Measurements from ENCODE around the gene RBBP5. TPM values are rescaled to one million over a fixed set of nuclear protein-coding genes. Genes with fewer than 3 reads are reported as not detected.

The RBBP5 gene
- total and polyA plus RNA-seq, 4 donors = 3.8 to 15.4 (median 7.1) TPM

DNA sequence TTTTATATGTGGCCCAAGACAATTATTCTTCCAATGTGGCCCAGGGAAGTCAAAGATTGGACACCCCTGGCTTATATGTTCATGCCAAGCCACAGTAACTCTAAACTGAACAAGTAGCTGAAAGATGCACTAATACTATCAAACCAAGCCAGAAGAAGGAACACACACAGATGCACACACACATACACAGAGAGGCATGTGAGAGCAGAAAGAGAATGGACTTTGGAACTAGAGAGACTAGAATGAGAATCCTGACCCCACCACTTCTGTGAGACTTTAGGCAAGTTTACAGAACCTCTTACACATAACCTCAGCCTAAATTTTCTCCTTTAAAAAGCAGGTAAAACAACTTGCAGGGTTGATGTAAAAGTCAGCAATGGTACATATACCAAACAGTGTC lies 26.4 kb downstream of the RBBP5 start:
- no peaks in the 10 kb centered on the region for H3K27me3 ChIP-seq (ENCODE audit: control insufficient read depth in 1 of 2, insufficient read depth in 2 of 2, low read length in 1 of 2)
- no peak for ATAC-seq (ENCODE audit: low FRiP score)
- no peak for DNase-seq
- H3K4me3 ChIP-seq (ENCODE audit: low read length in 2 of 2) = no peak overlapping the region
- intact Hi-C loops (cut with DNase I) = no loop called here
- peaks cover 16% of the 10 kb centered on the region in 2 donors for H3K36me3 ChIP-seq (ENCODE audit: control insufficient read depth in 1 of 2, insufficient read depth in 2 of 2, low read length in 1 of 2)
- no peak overlapping the region for H3K27ac ChIP-seq (ENCODE audit: low read depth in 1 of 2, low read length in 2 of 2)
- no peaks in the 10 kb centered on the region for H3K9me3 ChIP-seq (ENCODE audit: control insufficient read depth, low read length)
- no peaks in the 10 kb centered on the region for H3K4me1 ChIP-seq (ENCODE audit: control insufficient read depth in 1 of 2, insufficient read depth in 2 of 2, low read length in 2 of 2)

DNA sequence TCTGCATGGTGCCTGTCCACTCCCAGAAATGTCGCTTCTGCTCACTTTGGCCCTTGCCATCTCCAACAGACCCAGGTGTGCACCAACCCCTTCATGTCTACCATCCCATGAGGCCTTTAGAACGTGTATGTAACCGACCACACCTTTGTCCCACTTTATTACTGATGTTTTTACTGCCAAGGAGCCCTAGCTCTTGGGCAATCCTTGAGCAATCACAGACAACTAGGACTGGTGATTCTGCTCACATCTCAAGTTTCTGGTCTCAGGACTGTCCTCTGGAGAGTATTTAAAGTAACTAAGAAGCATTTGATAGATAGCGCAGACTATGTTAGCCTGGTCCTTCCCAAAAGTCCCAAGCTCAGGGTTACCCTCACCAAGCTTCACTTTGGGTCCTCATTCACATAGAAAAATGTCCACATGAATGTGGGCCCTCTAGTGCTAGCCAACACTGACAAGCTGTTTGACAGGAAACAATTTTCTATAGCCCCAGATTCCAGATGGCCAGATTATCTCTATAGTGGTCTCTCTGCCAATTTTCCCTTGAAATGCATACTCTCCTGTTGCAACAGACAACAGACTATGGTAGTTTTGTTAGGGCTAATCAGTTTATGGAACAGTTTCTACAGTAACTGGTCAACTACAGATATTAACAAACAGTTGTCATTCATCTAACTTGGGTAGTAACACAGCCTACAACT lies 30.6 kb downstream of the RBBP5 start:
- WGBS, 2 donors = 88 to 91% methylated on average over 4 of the region's 4 CpGs
- Histone ChIP-seq H3K4me1 (ENCODE audit: control insufficient read depth in 1 of 2, insufficient read depth in 2 of 2, low read length in 2 of 2) (no peaks in the 10 kb centered on the region), H3K36me3 (ENCODE audit: control insufficient read depth in 1 of 2, insufficient read depth in 2 of 2, low read length in 1 of 2) (peaks cover 9 to 10% of the 10 kb centered on the region in 2 donors), H3K27ac (ENCODE audit: low read depth in 1 of 2, low read length in 2 of 2) (no peak overlapping the region), H3K9me3 (ENCODE audit: control insufficient read depth, low read length) (no peaks in the 10 kb centered on the region), H3K27me3 (ENCODE audit: control insufficient read depth in 1 of 2, insufficient read depth in 2 of 2, low read length in 1 of 2) (no peaks in the 10 kb centered on the region), H3K4me3 (ENCODE audit: low read length in 2 of 2) (no peak overlapping the region)
- DNase-seq (no peak), ATAC-seq (ENCODE audit: low FRiP score) (no peak)
- intact Hi-C loops (cut with DNase I) = no loop called here

- DNase-seq = no peak
- Histone ChIP-seq H3K9me3 (ENCODE audit: control insufficient read depth, low read length) (no peaks in the 10 kb centered on the region), H3K4me1 (ENCODE audit: control insufficient read depth in 1 of 2, insufficient read depth in 2 of 2, low read length in 2 of 2) (no peaks in the 10 kb centered on the region), H3K27me3 (ENCODE audit: control insufficient read depth in 1 of 2, insufficient read depth in 2 of 2, low read length in 1 of 2) (no peaks in the 10 kb centered on the region), H3K27ac (ENCODE audit: low read depth in 1 of 2, low read length in 2 of 2) (no peak overlapping the region), H3K4me3 (ENCODE audit: low read length in 2 of 2) (no peak overlapping the region), H3K36me3 (ENCODE audit: control insufficient read depth in 1 of 2, insufficient read depth in 2 of 2, low read length in 1 of 2) (peaks cover 4 to 13% of the 10 kb centered on the region in 2 donors)
- no peak for ATAC-seq (ENCODE audit: low FRiP score)
- intact Hi-C loops (cut with DNase I) = no loop called here
- WGBS, 2 donors = 83% methylated on average over 3 of the region's 3 CpGs
Measured at GRCh38 chr1:205088341-205088740, 33.4 kb downstream of the RBBP5 start.

DNA sequence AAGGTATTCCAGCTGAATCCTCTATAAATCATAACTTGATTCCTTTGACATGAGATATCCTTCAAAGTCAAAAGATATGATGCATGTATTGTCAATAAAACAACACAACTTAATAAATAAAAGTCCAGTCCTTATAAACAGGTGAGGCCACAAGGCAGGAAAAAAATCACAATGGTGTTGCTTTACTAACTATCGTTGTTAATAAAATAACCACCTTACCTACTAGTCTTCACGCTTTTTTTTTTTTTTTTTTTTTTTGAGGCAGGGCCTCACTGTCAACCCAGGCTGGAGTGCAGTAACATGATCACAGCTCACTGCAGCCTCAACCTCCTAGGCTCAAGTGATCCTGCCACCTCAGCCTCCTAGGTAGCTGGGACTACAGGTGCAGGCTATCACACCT lies 37.4 kb downstream of the RBBP5 start, which contains the start of gene TMEM81:
Gene TMEM81, minus strand, starts transcription at position 101 of the 400 bp plus-strand sequence. CDS start 140 bp downstream, outside the sequence.
- DNase-seq = no peak
- Histone ChIP-seq H3K9me3 (ENCODE audit: control insufficient read depth, low read length) (no peaks in the 10 kb centered on the region), H3K4me3 (ENCODE audit: low read length in 2 of 2) (no peak within 1 kb of the TSS), H3K27me3 (ENCODE audit: control insufficient read depth in 1 of 2, insufficient read depth in 2 of 2, low read length in 1 of 2) (no peaks in the 10 kb centered on the region), H3K27ac (ENCODE audit: low read depth in 1 of 2, low read length in 2 of 2) (no peak within 1 kb of the TSS), H3K4me1 (ENCODE audit: control insufficient read depth in 1 of 2, insufficient read depth in 2 of 2, low read length in 2 of 2) (no peaks in the 10 kb centered on the region), H3K36me3 (ENCODE audit: control insufficient read depth in 1 of 2, insufficient read depth in 2 of 2, low read length in 1 of 2) (peaks cover 0 to 6% of the 10 kb centered on the region in 2 donors)
- 94% methylated on average over 2 of the region's 2 CpGs for WGBS, 2 donors
- intact Hi-C loops (cut with DNase I) = no loop called here
- no peak for ATAC-seq (ENCODE audit: low FRiP score)

DNA sequence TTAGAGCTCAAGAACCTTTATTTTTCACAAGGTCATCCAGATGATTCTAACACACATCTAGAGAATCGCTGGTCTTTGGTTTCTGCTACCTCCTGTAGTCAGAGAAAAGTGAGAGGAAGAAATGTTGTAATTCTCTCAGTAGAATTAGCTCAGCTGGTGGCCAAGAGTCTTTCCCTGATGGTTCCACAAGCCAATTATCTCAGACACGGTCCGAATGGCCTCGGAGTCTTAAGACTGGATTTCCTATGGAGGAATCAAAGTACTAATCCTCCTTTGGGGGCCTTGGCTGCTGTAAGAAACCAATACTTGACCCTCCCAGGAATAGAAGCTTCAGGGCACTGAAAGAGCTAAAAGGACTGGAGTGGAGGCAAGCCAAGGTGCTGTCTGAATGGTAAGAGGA lies 39.3 kb downstream of the RBBP5 start:
- Histone ChIP-seq H3K27ac (ENCODE audit: low read depth in 1 of 2, low read length in 2 of 2) (no peak overlapping the region), H3K27me3 (ENCODE audit: control insufficient read depth in 1 of 2, insufficient read depth in 2 of 2, low read length in 1 of 2) (no peaks in the 10 kb centered on the region), H3K4me1 (ENCODE audit: control insufficient read depth in 1 of 2, insufficient read depth in 2 of 2, low read length in 2 of 2) (no peaks in the 10 kb centered on the region), H3K4me3 (ENCODE audit: low read length in 2 of 2) (no peak overlapping the region), H3K9me3 (ENCODE audit: control insufficient read depth, low read length) (no peaks in the 10 kb centered on the region), H3K36me3 (ENCODE audit: control insufficient read depth in 1 of 2, insufficient read depth in 2 of 2, low read length in 1 of 2) (peaks cover 0 to 3% of the 10 kb centered on the region in 2 donors)
- ATAC-seq (ENCODE audit: low FRiP score) (no peak), DNase-seq (no peak)
- intact Hi-C loops (cut with DNase I) = no loop called here
- 91 to 94% methylated on average over 4 of the region's 4 CpGs for WGBS, 2 donors

GRCh38 chr1:205077934-205078311 lies 43.9 kb downstream of the RBBP5 start:
- H3K4me1 ChIP-seq (ENCODE audit: control insufficient read depth in 1 of 2, insufficient read depth in 2 of 2, low read length in 2 of 2) = no peaks in the 10 kb centered on the region
- WGBS, 2 donors = 88 to 93% methylated on average over 1 of the region's 1 CpG
- DNase-seq (no peak), ATAC-seq (ENCODE audit: low FRiP score) (no peak)
- no peak overlapping the region for H3K4me3 ChIP-seq (ENCODE audit: low read length in 2 of 2)
- intact Hi-C loops (cut with DNase I) = no loop called here
- H3K27me3 ChIP-seq (ENCODE audit: control insufficient read depth in 1 of 2, insufficient read depth in 2 of 2, low read length in 1 of 2) = no peaks in the 10 kb centered on the region
- no peaks in the 10 kb centered on the region for H3K9me3 ChIP-seq (ENCODE audit: control insufficient read depth, low read length)
- no peaks in the 10 kb centered on the region for H3K36me3 ChIP-seq (ENCODE audit: control insufficient read depth in 1 of 2, insufficient read depth in 2 of 2, low read length in 1 of 2)
- H3K27ac ChIP-seq (ENCODE audit: low read depth in 1 of 2, low read length in 2 of 2) = no peak overlapping the region

DNA sequence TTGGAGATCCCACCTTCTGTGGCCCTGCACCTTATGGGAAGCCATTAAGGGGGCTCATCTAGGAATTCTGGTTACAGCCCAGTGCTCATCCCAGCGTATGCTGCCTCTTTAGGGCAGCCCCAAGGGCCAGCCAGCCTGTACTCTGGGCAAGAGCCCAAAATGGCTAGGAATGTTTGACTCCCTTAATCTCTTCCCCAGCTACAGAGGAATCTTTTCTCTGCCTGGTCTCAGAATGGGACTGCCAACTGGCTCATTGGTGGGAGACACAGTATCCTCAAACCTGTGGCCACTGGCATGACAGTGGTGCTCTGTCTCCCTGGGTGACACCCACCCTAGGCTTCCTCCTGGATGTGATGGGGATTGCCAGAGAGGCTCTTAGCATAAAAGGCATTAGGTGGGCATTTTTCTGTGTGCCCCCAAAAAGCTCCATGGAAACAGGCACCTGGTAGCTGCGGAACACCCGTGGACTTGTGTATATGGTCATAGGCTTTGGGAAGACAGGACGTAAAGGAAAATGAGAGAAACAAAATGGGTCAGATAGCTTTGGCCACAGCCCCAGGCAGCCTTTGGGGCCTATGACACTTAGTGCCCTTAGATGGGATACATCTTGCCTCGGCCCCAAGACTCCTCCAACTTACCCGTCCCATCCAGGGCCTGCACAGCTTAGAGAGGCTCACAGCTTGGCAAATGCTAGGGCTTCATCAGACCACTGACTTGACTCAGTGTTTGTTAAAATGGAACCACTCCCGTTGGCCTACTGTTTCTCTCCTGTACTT lies 44.4 kb downstream of the RBBP5 start:
- Histone ChIP-seq H3K36me3 (ENCODE audit: control insufficient read depth in 1 of 2, insufficient read depth in 2 of 2, low read length in 1 of 2) (no peaks in the 10 kb centered on the region), H3K4me1 (ENCODE audit: control insufficient read depth in 1 of 2, insufficient read depth in 2 of 2, low read length in 2 of 2) (no peaks in the 10 kb centered on the region), H3K27me3 (ENCODE audit: control insufficient read depth in 1 of 2, insufficient read depth in 2 of 2, low read length in 1 of 2) (no peaks in the 10 kb centered on the region), H3K9me3 (ENCODE audit: control insufficient read depth, low read length) (no peaks in the 10 kb centered on the region), H3K4me3 (ENCODE audit: low read length in 2 of 2) (no peak overlapping the region), H3K27ac (ENCODE audit: low read depth in 1 of 2, low read length in 2 of 2) (no peak overlapping the region)
- DNase-seq (no peak), ATAC-seq (ENCODE audit: low FRiP score) (no peak)
- intact Hi-C loops (cut with DNase I) = no loop called here
- 88 to 89% methylated on average over 7 of the region's 7 CpGs for WGBS, 2 donors

DNA sequence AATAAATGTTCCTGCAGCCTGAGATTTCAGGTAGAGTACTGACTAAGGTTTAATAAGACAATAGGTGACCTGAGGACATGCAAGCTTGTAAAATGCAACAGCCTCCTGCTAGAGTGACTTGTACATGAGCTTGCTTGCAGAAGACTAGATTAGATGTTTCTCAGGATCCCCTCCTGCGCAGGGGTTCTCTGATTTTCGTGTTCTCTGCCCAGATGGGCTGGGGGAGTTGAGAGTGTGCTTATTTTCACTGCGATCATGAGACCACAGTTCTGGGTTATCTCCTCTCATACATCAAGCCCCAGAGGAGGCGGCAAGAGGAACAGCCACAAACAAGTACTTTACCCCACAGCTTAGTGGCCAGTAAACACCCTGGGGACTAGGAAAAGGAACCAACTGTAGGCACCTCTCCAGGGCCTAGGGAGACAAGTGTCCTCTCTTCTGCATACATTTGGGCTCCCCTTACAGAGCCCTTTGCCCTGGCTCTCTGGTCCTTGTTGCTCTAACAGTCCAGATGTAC lies 45.5 kb downstream of the RBBP5 start:
- 74 to 86% methylated on average over 4 of the region's 4 CpGs for WGBS, 2 donors
- no peaks in the 10 kb centered on the region for H3K4me1 ChIP-seq (ENCODE audit: control insufficient read depth in 1 of 2, insufficient read depth in 2 of 2, low read length in 2 of 2)
- H3K27me3 ChIP-seq (ENCODE audit: control insufficient read depth in 1 of 2, insufficient read depth in 2 of 2, low read length in 1 of 2) = no peaks in the 10 kb centered on the region
- no peak for DNase-seq
- H3K4me3 ChIP-seq (ENCODE audit: low read length in 2 of 2) = no peak overlapping the region
- no peaks in the 10 kb centered on the region for H3K9me3 ChIP-seq (ENCODE audit: control insufficient read depth, low read length)
- no peak overlapping the region for H3K27ac ChIP-seq (ENCODE audit: low read depth in 1 of 2, low read length in 2 of 2)
- ATAC-seq (ENCODE audit: low FRiP score) = no peak
- intact Hi-C loops (cut with DNase I) = no loop called here
- no peaks in the 10 kb centered on the region for H3K36me3 ChIP-seq (ENCODE audit: control insufficient read depth in 1 of 2, insufficient read depth in 2 of 2, low read length in 1 of 2)
